Neural progenitor cell (in vitro differentiated cells): Measurements from ENCODE around the gene GGT7. TPM values are rescaled to one million over a fixed set of nuclear protein-coding genes. Genes with fewer than 3 reads are reported as not detected.
A peak's percentile ranks its signal among the peaks of the same experiment; 100 is the strongest.

ENCODE experiments used
- DNase-seq: peaks from one replicate; pipeline ENCODE4 v3.0.0-alpha.2; 2016; ENCODE audit warnings: low spot score
- H2AFZ ChIP-seq: fragments of 200-600 bp; sonication (generic); replicated peaks from 2 replicates; pipeline ENCODE4 v1.6.1; 2016; ENCODE audit warnings: antibody characterized with exemption
- H3F3A ChIP-seq: fragments of 200-600 bp; sonication (generic); 2 replicates; pipeline ENCODE4 v1.6.1; 2016; ENCODE audit warnings: antibody characterized with exemption, low read depth
- H3K27ac ChIP-seq: fragments of 200-600 bp; sonication (generic); 2 replicates; pipeline ENCODE4 v1.5.1; 2016; ENCODE audit warnings: mild to moderate bottlenecking
- H3K27me3 ChIP-seq: fragments of 200-600 bp; sonication (generic); 2 replicates; pipeline ENCODE4 v1.6.1; 2016; ENCODE audit warnings: mild to moderate bottlenecking, moderate library complexity
- H3K36me3 ChIP-seq: fragments of 200-600 bp; sonication (generic); 2 replicates; pipeline ENCODE4 v1.5.1; 2016
- H3K4me1 ChIP-seq: fragments of 200-600 bp; sonication (generic); 2 replicates; pipeline ENCODE4 v1.6.1; 2016; ENCODE audit warnings: mixed run types
- H3K4me2 ChIP-seq: fragments of 200-600 bp; sonication (generic); 2 replicates; pipeline ENCODE4 v1.6.1; 2016
- H3K4me3 ChIP-seq: fragments of 200-600 bp; sonication (generic); 2 replicates; pipeline ENCODE4 v1.5.1; 2016
- H3K79me2 ChIP-seq: fragments of 200-600 bp; sonication (generic); 2 replicates; pipeline ENCODE4 v1.6.1; 2016; ENCODE audit warnings: low read depth
- H3K9ac ChIP-seq: fragments of 200-600 bp; sonication (generic); 2 replicates; pipeline ENCODE4 v1.6.1; 2016
- H3K9me3 ChIP-seq: fragments of 200-600 bp; sonication (generic); 2 replicates; pipeline ENCODE4 v1.5.1; 2016; ENCODE audit warnings: low read depth
- H4K20me1 ChIP-seq: fragments of 200-600 bp; sonication (generic); 2 replicates; pipeline ENCODE4 v1.6.1; 2016; ENCODE audit warnings: low read depth
- H3K27ac Mint-ChIP-seq: 3 replicates; pipeline ENCODE4 v1.8.0; 2021; ENCODE audit warnings: mixed read lengths
- H3K27me3 Mint-ChIP-seq: 2 replicates; pipeline ENCODE4 v1.8.0; 2022; ENCODE audit warnings: low read depth, mild to moderate bottlenecking, inconsistent platforms, moderate library complexity, mixed read lengths; ENCODE audit not compliant: insufficient read depth
- H3K36me3 Mint-ChIP-seq: 3 replicates; pipeline ENCODE4 v1.8.0; 2021; ENCODE audit warnings: mixed read lengths
- H3K4me1 Mint-ChIP-seq: 3 replicates; pipeline ENCODE4 v1.8.0; 2021; ENCODE audit warnings: mixed read lengths
- H3K4me3 Mint-ChIP-seq: 3 replicates; pipeline ENCODE4 v1.8.0; 2021; ENCODE audit warnings: mild to moderate bottlenecking, moderate library complexity, mixed read lengths
- H3K9me3 Mint-ChIP-seq: 3 replicates; pipeline ENCODE4 v1.8.0; 2020; ENCODE audit warnings: mixed read lengths
- EZH2 ChIP-seq: fragments of 200-600 bp; sonication (generic); IDR thresholded peaks from 2 replicates; pipeline ENCODE4 v1.6.1; 2017; ENCODE audit warnings: antibody characterized with exemption, mild to moderate bottlenecking, moderate library complexity
- EZH2phosphoT487 ChIP-seq: fragments of 200-600 bp; sonication (generic); IDR thresholded peaks from 2 replicates; pipeline ENCODE4 v1.6.1; 2017; ENCODE audit warnings: antibody characterized with exemption
- total RNA-seq: library from RNA; depleted of rRNA; stranded (reverse); fragments of >200 nt; gene quantifications from 2 replicates; pipeline ENCODE4 v1.2.3, GENCODE V29; 2015; ENCODE audit warnings: low replicate concordance
- TF ChIP-seq, protein P1 (sequence below): fragments of 200-600 bp; sonication (generic); IDR thresholded peaks from 2 replicates; pipeline ENCODE4 v1.5.1; 2017; ENCODE audit warnings: antibody characterized with exemption, mild to moderate bottlenecking

The GGT7 gene
- total RNA-seq, 1 donor from 2014 or later: 9.1 TPM

DNA sequence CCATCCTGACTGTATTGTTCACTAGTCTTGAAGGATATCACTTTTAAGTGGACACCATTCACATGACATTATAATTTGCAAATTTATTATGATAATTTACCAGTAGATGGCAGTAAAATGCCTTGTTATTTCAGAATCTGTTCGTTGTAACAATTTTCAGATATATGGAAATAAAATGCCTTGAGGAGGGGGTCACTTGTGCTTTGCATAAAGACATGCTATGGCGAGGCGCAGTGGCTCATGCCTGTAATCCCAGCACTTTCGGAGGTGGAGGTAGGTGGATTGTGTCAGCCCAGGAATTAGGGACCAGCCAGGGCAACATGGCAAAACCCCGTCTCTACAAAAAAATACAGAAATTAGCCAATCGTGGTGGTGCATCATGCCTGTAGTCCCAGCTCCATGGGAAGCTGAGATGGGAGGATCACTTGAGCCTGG lies 38.2 kb downstream of the GGT7 start:
- Histone ChIP-seq H4K20me1 (no peaks in the 10 kb centered on the region), H3K4me2 (no peak overlapping the region)

DNA sequence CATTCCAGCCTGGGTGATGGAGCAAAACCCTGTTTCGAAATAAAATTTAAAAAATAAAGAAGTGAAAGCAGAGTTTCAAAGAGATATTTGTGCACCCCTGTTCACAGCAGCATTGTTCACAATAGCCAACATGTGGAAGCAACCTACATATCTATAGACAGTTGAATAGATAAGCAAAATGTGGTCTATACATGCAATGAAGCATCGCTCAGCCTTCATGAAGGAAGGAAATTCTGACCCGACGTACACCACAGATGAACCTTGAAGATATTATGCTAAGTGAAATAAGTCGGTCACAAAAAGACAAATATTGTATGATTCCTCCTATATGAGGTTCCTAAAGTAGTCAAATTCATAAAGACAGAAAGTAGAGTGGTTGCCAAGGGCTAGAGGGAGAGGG lies 40.7 kb downstream of the GGT7 start:
- Histone ChIP-seq H2AFZ (no peak overlapping the region), H3K4me2 (no peak overlapping the region), H3K27me3 (peaks cover 10% of the 10 kb centered on the region), H3K9ac (no peak overlapping the region), H4K20me1 (no peaks in the 10 kb centered on the region), H3K9me3 (no peaks in the 10 kb centered on the region), H3K79me2 (no peaks in the 10 kb centered on the region), H3K27ac (no peak overlapping the region), H3F3A (no peaks in the 10 kb centered on the region), H3K36me3 (no peaks in the 10 kb centered on the region), H3K4me1 (no peaks in the 10 kb centered on the region), H3K4me3 (no peak overlapping the region)
- H3K4me1 Mint-ChIP-seq: peaks cover 2% of the 10 kb centered on the region
- peaks cover 2% of the 10 kb centered on the region for H3K27me3 Mint-ChIP-seq
- TF ChIP-seq EZH2 (no peak), EZH2phosphoT487 (no peak)
- TF ChIP-seq, protein P1, sequence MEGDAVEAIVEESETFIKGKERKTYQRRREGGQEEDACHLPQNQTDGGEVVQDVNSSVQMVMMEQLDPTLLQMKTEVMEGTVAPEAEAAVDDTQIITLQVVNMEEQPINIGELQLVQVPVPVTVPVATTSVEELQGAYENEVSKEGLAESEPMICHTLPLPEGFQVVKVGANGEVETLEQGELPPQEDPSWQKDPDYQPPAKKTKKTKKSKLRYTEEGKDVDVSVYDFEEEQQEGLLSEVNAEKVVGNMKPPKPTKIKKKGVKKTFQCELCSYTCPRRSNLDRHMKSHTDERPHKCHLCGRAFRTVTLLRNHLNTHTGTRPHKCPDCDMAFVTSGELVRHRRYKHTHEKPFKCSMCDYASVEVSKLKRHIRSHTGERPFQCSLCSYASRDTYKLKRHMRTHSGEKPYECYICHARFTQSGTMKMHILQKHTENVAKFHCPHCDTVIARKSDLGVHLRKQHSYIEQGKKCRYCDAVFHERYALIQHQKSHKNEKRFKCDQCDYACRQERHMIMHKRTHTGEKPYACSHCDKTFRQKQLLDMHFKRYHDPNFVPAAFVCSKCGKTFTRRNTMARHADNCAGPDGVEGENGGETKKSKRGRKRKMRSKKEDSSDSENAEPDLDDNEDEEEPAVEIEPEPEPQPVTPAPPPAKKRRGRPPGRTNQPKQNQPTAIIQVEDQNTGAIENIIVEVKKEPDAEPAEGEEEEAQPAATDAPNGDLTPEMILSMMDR: no peak
- H3K27ac Mint-ChIP-seq: no peak overlapping the region
- H3K4me3 Mint-ChIP-seq: no peak overlapping the region
- no peak for DNase-seq
- no peaks in the 10 kb centered on the region for H3K36me3 Mint-ChIP-seq
- H3K9me3 Mint-ChIP-seq: no peaks in the 10 kb centered on the region

More for the DNA sequence above, 38.2 kb downstream of the GGT7 start:
- H3K4me3 Mint-ChIP-seq: no peak overlapping the region
- no peak overlapping the region for H3K27ac Mint-ChIP-seq
- Histone ChIP-seq H3K9me3 (no peaks in the 10 kb centered on the region), H3K4me1 (no peaks in the 10 kb centered on the region), H3K27ac (no peak overlapping the region), H3F3A (no peaks in the 10 kb centered on the region), H3K4me3 (no peak overlapping the region), H3K27me3 (peaks cover 10% of the 10 kb centered on the region), H2AFZ (no peak overlapping the region), H3K36me3 (no peaks in the 10 kb centered on the region), H3K79me2 (no peaks in the 10 kb centered on the region), H3K9ac (no peak overlapping the region)
- DNase-seq: no peak
- H3K9me3 Mint-ChIP-seq: no peaks in the 10 kb centered on the region
- H3K4me1 Mint-ChIP-seq: peaks cover 1% of the 10 kb centered on the region
- no peaks in the 10 kb centered on the region for H3K36me3 Mint-ChIP-seq
- peaks cover 2% of the 10 kb centered on the region for H3K27me3 Mint-ChIP-seq
- TF ChIP-seq EZH2phosphoT487: no peak
- TF ChIP-seq, protein P1: peak; percentile 43

DNA sequence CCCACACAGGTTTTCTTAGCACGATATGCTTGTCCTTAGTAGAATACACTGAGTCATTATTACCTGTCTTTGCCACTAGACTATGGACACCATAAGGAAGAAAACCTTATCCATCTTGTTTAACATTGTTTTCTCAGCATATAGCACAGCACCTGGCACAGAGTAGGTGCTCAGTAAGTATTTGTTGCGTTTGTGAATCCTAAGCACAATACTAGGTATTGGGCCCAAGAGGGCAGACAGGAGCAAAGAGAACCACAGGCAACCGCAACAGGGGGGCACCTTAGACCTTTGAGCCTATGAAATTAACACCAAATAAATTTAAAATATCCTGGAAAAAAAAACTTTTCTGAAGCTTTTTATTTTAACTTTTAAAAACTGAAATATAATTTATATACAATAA lies 43.5 kb downstream of the GGT7 start:
- Histone ChIP-seq H4K20me1 (peaks cover under 1% of the 10 kb centered on the region), H3K4me2 (no peak overlapping the region), H3K4me3 (no peak overlapping the region), H3K79me2 (peaks cover 8% of the 10 kb centered on the region), H3K9me3 (no peaks in the 10 kb centered on the region), H3K27me3 (peaks cover 10% of the 10 kb centered on the region), H3K9ac (no peak overlapping the region), H3K4me1 (no peaks in the 10 kb centered on the region), H3F3A (peaks cover 14% of the 10 kb centered on the region), H3K27ac (no peak overlapping the region), H2AFZ (no peak overlapping the region), H3K36me3 (no peaks in the 10 kb centered on the region)
- TF ChIP-seq EZH2phosphoT487 (no peak), EZH2 (no peak)
- TF ChIP-seq, protein P1: no peak
- H3K27ac Mint-ChIP-seq: peak overlapping the region; percentile 18
- H3K9me3 Mint-ChIP-seq: peaks cover 2% of the 10 kb centered on the region
- H3K27me3 Mint-ChIP-seq: peaks cover 2% of the 10 kb centered on the region
- no peak for DNase-seq
- no peaks in the 10 kb centered on the region for H3K36me3 Mint-ChIP-seq
- peaks cover 11% of the 10 kb centered on the region for H3K4me1 Mint-ChIP-seq
- H3K4me3 Mint-ChIP-seq: no peak overlapping the region
